HG03520 (cell line): ENCODE results near the gene CCDC116.
"Not testable (repeated sequence)": the region's sequence is repeated elsewhere in the genome, so short reads cannot be mapped to it uniquely, and the experiment has no call there.

ENCODE experiments used
- ATAC-seq: cut with Tn5 transposase; IDR thresholded peaks from one replicate; pipeline ENCODE4 v1.9.1; 2021; ENCODE audit warnings: mild to moderate bottlenecking, moderate library complexity; ENCODE audit not compliant: unreplicated experiment

CCDC116 gene

DNA sequence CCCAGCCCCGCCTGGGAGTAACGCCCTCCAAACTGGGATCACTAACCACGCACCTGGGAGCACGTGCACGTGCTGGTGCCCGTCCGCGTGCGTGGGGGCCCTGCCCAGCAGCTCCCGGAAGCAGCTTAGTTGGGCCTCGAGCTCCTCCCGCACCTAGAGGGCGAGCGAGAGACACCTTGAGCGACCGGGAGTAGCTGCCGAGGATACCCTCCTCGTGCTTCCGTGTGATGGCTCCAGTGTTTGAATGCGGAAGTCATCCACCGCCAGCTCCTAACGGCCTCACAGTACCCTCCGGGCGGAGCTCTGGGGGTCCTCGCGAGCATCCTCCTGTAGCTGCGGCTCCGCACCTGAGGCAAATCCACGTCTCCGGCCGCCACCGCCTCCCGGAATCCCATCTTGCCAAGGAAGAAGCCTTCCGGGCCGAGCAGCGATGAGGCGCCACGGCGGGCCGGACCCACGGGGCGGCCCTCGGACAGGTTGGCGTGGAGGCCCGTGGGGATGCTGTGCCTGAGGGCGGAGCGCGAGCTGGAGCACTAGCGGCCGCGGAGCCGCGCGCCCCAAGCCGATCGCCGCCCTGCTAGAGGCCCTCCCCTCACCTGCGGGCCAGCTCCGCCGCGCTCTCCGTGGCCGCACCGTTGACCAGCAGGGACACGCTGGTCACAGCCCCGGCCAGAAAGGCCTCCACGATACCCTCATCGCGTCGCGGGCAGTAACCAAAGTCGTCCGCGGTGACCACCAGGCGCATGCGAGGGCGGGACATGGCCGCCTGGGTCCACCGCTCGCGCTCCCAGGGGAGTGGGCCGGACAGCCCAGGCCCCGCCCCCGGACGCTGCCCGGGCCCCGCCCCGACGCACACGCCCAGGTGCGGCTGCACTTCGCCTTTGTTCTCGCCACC is 3.1 kb upstream of the CCDC116 start, which contains the start of gene YDJC:
TSS of gene YDJC (minus strand) at position 768 of the 895 bp plus-strand sequence. CDS start at position 760, 8 bp downstream.
- peak; percentile 73 for ATAC-seq

DNA sequence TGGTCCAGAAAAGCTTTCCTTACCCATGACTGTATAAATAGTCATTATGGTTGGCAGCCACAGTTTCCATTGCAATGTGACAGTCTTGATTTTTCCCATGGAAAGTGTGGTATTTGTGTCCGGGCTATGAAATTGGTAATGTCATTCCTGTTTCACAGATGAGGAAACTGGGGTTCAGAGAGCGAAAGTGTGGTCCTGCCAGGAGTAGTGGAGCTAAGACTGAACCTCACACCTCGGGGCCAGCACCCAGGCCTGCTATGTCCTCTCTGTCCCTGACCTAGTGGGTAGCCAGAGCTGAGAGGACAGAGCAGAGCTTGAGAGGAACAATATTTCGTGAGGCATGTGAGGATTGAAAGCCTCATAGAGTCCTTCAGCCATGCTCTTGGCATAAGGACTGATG is 1.5 kb upstream of the CCDC116 start:
- ATAC-seq = no peak

GRCh38 chr22:21632931-21633330 is 371 bp downstream of the CCDC116 start:
- ATAC-seq = no peak

- no peak for ATAC-seq
Observed at GRCh38 chr22:21633481-21633880, 921 bp downstream of the CCDC116 start.

GRCh38 chr22:21634081-21634480 is 1.5 kb downstream of the CCDC116 start:
- no peak for ATAC-seq

GRCh38 chr22:21634844-21635243 is 2.3 kb downstream of the CCDC116 start:
- no peak for ATAC-seq

DNA sequence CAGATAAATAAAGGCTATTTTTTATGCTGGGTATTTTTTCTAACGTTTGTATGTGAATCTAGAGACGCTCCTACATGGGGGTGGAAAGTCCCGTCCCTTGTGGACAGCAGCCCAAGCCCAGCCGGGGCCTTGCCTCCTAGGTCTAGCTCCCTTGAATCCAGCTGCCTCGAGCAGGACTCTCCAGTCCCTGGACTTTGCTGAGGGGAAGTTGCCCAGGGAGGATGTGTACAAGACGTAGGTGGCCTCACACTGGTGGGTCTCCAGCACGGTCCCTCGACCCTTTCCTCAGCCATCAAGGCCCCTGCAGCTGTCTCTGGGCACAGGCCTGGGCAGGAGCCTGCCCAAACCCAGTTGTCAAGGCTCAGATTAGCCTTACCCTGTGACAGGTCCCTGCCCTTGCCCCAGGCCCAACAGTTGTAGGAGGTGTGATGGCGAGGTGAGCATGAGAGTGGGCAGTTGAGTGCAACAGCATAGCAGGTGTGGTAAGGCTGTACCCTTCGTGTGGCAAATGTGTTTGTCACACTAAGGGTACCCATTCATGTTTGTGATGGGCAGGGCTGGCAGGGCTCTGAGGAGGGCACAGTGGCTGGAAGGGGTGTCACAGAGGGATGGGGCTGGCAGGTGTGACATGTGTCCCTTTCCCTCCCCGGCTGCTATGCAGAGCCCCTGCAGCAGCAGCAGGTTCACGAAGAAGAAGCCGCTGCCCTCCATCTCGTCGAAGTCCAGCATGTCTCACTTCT is 3.4 kb downstream of the CCDC116 start:
- ATAC-seq = no peak

DNA sequence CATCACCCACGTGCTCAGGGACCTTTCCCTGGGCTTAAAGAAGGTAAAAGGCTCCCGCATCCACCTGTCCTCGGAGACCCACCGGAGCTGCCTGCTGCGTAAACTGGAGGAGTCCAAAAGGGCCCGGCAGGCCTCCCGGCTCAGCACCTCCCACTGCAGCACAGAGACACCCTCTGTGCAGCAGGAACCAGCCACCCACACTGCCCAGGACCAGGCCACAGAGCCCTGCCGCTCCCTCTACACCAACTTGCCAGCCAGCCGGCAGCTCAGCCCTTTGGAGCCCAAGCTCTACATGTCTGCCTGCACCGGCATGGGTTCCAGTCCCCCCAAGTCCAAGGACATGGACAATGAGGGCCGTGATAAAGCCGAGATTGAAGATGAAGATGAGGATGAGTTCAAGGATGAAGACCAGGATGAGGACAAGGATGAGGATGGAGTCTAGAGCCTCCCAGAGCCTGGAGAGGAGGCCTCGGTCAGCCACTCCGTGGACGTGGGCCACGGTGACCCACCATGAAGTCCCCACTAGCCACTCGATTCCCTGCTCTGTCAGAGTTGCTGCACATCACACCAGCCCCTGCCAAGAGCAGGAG is 4.2 kb downstream of the CCDC116 start:
- no peak for ATAC-seq

DNA sequence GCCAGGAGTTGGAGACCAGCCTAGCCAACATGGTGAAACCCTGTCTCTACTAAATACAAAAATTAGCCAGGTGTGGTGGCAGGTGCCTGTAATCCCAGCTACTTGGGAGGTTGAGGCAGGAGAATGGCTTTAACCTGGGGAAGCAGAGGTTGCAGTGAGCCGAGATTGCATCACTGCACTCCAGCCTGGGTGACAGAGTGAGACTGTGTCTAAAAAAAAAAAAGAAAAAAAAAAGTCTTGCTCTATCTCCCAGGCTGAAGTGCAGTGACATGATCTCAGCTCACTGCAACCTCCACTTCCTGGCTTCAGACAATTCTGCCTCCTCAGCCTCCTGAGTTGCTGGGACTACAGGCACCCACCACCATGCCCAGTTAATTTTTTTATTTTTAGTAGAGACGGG is 4.9 kb downstream of the CCDC116 start:
- ATAC-seq = not testable (repeated sequence)

DNA sequence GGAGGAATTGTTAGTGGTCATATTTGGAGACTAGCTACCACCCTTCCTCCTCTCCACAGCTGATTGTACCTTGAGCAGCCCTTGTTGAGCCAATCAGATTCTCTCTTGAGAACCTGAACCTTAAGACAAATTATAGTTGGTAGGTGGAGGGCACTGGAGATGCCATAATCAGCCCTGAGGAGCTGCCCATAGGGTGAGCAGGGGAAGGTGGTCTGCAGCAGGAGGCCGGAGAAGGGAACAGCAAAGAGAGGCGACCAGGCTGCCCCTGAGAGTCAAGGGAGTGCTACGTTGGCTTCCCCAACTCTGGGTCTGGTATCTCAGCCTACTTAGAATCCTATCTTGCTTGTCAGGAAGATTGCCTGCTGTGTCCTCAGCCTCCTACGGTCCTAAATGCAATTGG is 6.8 kb downstream of the CCDC116 start:
- no peak for ATAC-seq

DNA sequence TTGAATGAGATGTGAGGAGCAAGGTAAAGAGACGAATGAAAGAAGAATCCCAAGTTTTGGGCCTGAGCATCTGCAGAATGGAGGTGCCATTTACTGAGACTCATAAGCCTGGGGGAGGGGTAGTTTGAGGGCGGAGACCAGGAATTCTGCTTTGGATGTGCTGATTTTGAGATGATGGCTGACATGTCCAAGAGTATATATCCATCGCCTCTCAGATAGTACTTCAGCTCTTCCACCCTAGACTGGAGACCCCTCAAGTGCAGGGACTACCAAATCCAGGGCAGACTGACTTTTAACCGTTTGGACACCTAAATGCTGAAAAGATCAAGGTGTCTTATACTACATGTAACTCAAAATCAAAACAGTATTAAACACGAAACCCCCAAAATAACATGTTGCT is 8.2 kb downstream of the CCDC116 start:
- ATAC-seq = no peak

DNA sequence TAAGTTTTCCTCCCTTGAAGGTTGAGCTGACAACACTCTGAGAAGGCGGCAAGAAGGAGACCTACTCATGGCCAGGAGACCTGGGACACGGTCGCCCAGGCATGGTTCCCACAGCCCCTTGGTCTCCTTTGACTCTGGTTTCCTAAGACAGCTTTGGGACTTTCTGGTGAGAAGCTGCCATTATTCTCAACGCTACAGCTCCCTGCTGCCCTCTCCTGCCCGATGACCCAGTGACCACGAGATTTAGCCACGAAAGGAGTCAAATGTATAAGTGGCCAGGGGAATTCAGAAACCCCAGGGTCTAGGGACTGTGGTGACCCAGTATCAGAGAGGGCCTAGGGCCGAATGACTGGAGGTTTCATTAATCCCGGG is 8.8 kb downstream of the CCDC116 start:
- ATAC-seq = no peak

DNA sequence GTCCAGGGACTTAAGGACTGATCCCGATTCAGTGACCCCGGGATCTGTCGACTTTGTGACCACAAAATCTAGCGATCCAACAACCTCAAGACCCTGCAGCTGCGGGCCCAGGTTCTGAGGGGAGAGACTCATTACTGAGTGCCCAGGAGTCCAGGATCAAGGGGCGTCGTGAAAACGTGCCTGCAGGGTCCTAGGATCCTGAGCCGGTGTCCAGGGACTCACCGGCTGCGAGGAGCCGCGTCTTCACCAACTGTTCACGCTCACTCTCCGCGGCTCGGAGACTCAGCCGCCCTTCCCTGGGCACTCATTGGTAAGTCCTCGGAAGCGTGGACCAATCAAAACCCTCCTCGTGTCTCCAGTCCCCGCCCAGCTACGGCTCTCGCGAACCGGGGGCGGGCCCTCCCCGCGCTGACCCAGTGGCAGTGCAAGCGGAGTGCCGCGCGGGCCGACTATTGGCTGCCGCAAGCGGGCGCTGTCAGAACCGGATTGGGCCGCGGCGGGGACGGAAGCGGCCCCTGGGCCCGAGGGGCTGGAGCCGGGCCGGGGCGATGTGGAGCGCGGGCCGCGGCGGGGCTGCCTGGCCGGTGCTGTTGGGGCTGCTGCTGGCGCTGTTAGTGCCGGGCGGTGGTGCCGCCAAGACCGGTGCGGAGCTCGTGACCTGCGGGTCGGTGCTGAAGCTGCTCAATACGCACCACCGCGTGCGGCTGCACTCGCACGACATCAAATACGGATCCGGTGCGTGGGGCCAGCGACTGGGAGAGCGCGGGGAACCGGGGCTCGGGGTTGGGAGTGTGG is 9.4 kb downstream of the CCDC116 start, which contains the start of gene SDF2L1:
TSS of gene SDF2L1 (plus strand) at position 514 of the 795 bp plus-strand sequence. CDS start at position 549, 35 bp downstream.
- ATAC-seq = peak; percentile 92

- no peak for ATAC-seq
Observed at GRCh38 chr22:21642584-21643448, 10.3 kb downstream of the CCDC116 start.

DNA sequence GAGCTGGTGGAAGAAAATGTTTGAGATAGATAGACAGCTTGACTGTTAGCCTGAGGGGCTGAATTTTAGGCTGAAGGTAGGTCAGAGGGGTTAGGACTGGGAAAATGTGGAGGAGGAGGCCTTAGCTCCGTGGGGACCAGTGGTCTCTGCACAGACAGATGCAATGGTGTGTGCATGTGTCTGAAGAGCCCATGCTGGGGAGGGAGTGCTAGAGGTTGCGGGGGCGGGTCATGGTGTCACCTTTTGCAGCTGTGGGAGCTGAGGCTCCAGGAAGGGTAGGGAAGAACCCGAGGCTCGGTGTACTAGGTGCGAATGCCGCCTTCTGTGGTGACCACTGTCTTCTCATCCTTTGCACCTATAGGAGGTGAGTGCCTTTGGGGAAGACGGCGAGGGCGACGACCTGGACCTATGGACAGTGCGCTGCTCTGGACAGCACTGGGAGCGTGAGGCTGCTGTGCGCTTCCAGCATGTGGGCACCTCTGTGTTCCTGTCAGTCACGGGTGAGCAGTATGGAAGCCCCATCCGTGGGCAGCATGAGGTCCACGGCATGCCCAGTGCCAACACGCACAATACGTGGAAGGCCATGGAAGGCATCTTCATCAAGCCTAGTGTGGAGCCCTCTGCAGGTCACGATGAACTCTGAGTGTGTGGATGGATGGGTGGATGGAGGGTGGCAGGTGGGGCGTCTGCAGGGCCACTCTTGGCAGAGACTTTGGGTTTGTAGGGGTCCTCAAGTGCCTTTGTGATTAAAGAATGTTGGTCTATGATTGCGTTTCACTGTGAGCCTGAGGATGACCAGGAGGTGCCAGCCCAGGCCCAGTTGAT is 11.2 kb downstream of the CCDC116 start:
- no peak for ATAC-seq

DNA sequence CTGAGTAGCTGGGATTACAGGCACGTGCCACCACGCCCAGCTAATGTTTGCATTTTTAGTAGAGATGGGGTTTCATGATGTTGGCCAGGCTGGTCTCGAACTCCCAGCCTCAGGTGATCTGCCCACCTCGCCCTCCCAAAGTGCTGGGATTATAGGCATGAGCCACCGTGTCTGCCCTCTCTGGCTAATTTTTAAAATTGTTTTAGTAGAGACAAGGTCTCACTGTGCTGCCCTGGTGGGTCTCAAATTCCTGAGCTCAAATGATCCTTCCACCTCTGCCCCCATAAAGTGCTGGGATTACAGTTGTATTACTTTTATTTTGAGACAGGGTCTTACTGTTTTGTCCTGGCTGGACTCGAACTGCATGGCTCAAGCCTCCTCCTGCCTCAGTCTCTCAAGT is 13.0 kb downstream of the CCDC116 start:
- not testable (repeated sequence) for ATAC-seq

DNA sequence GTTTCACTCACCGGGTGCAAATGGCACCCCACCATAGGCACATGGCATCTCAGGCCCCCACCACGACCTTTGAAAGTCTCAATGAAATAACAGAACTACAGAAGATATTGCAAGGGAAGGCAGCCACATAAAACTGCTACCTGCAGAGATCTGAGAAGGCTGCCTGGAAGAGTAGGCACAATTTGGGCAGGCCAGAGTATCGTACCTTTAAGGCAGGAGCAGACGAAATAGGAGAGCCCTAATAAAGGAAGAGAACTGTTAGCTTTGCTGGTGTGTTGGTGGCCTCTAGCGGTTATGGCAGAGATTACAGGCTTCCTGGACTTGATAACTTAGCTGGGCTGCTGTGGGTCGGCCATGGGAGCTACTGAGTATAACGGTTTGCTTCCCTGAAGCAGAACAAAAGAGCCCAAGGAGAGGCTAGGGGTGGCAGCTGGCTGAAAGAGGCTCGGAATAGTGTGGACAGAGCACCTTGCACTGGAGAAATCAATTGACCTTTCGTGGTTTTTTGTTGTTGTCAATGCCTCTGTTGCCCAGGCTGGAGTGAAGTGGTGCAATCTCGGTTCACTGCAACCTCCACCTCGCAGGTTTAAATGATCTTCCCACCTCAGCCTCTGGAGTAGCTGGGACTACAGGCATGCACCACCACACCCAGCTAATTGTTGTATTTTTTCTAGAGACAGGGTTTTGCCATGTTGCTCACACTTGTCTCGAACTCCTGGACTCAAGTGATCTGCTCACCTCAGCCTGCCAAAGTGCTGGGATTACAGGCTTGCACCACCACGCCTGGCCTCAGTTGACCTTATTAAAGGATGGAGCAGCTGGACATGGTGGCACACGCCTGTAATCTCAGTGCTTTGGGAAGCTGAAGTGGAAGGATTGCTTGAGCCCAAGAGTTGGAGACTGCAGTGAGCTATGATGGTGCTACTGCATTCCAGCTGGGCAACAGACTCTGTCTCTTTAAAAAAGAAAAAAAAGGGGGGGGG is 14.3 kb downstream of the CCDC116 start:
- ATAC-seq = no peak

GRCh38 chr22:21650280-21650679 is 17.7 kb downstream of the CCDC116 start:
- ATAC-seq = no peak
